ENCODE data around the gene GPX2. TPM values are rescaled to one million over a fixed set of nuclear protein-coding genes. Genes with fewer than 3 reads are reported as not detected.

The GPX2 gene
- total RNA-seq, 2 experiments from 2014 or later = not detected

- peaks cover 62% of the 10 kb centered on the region for H3K79me2 ChIP-seq (ENCODE audit: insufficient read depth, low read depth, low read length)
- no peaks in the 10 kb centered on the region for H3K9me2 ChIP-seq (ENCODE audit: insufficient read depth, low read length)
Measured at GRCh38 chr14:64915797-64916196, 26.7 kb downstream of the GPX2 start.

GRCh38 chr14:64915029-64915424 is 27.5 kb downstream of the GPX2 start:
- ChIA-PET POLR2A (interaction anchor here (0.6 to 1.8 kb wide), 5 partner anchors 10 to 748 kb away, joined by 3 to 14 read pairs (median 4); no protein-coding TSS in a partner anchor), CTCF (ENCODE audit: unreplicated experiment) (interaction anchor here (0.6 to 0.7 kb wide), 3 partner anchors 59 to 467 kb away, joined by 3 to 8 read pairs (median 6); no protein-coding TSS in a partner anchor)
- TF ChIP-seq EZH2phosphoT487 (IDR thresholded peaks at IDR 0.05; ENCODE audit: borderline replicate concordance, low read depth, low read length) = no peak
- no peak for TF ChIP-seq CTCF (conservative IDR thresholded peaks at IDR 0.05; ENCODE audit: low read length)
- DNase-seq (ENCODE audit: low spot score) = no peak
- BruUV-seq (replicated peaks) = TSS peak; percentile 76
- H3K27ac ChIP-seq (ENCODE audit: low read depth, low read length, poor library complexity, severe bottlenecking) = peak overlapping the region; percentile 52
- peak overlapping the region; percentile 89; the same call in 1 of the 2 replicates for H2AFZ ChIP-seq (ENCODE audit: low read length)
- H3K9me2 ChIP-seq (ENCODE audit: insufficient read depth, low read length) = no peaks in the 10 kb centered on the region
- peaks cover 54% of the 10 kb centered on the region for H3K79me2 ChIP-seq (ENCODE audit: insufficient read depth, low read depth, low read length)
- intact Hi-C loops (cut with micrococcal nuclease; ENCODE audit: unreplicated experiment) = no loop called here
- no peaks in the 10 kb centered on the region for H3K9me3 ChIP-seq (ENCODE audit: low read length)
- H3K4me1 ChIP-seq (ENCODE audit: insufficient read depth, low read length, poor library complexity, severe bottlenecking) = peaks cover 16% of the 10 kb centered on the region
- H4K20me1 ChIP-seq (ENCODE audit: insufficient read depth, low read length) = peaks cover 20% of the 10 kb centered on the region; the same call in 1 of the 2 replicates
- peaks cover 29% of the 10 kb centered on the region for H3K36me3 ChIP-seq (ENCODE audit: insufficient read depth, low read length)
- H3K4me3 ChIP-seq (ENCODE audit: low read depth, low read length, poor library complexity, severe bottlenecking) = peak overlapping the region; percentile 91
- peak overlapping the region; percentile 86 for H3K4me2 ChIP-seq (ENCODE audit: low read length)

More at GRCh38 chr14:64915797-64916196, 26.7 kb downstream of the GPX2 start:
- no peak for TF ChIP-seq CTCF (conservative IDR thresholded peaks at IDR 0.05; ENCODE audit: low read length)
- TF ChIP-seq EZH2phosphoT487 (IDR thresholded peaks at IDR 0.05; ENCODE audit: borderline replicate concordance, low read depth, low read length) = no peak
- H2AFZ ChIP-seq (ENCODE audit: low read length) = no peak overlapping the region
- H3K9me3 ChIP-seq (ENCODE audit: low read length) = no peaks in the 10 kb centered on the region
- peaks cover 29% of the 10 kb centered on the region for H3K36me3 ChIP-seq (ENCODE audit: insufficient read depth, low read length)
- DNase-seq (ENCODE audit: low spot score) = peak; percentile 15
- H3K27ac ChIP-seq (ENCODE audit: low read depth, low read length, poor library complexity, severe bottlenecking) = no peak overlapping the region
- BruUV-seq (replicated peaks) = no TSS peak
- ChIA-PET POLR2A (interaction anchor here (0.6 to 1.8 kb wide), 2 partner anchors 9 to 99 kb away, joined by 4 to 14 read pairs; no protein-coding TSS in a partner anchor), CTCF (ENCODE audit: unreplicated experiment) (no interaction called here)
- H3K4me3 ChIP-seq (ENCODE audit: low read depth, low read length, poor library complexity, severe bottlenecking) = peak overlapping the region; percentile 91
- H4K20me1 ChIP-seq (ENCODE audit: insufficient read depth, low read length) = peaks cover 27% of the 10 kb centered on the region; the same call in 1 of the 2 replicates
- H3K4me2 ChIP-seq (ENCODE audit: low read length) = peak overlapping the region; percentile 86
- intact Hi-C loops (cut with micrococcal nuclease; ENCODE audit: unreplicated experiment) = no loop called here
- H3K4me1 ChIP-seq (ENCODE audit: insufficient read depth, low read length, poor library complexity, severe bottlenecking) = peaks cover 16% of the 10 kb centered on the region
